HTERT RPE-1 (cell line): ENCODE measurements around the gene SNRPA.

Experiments
- in situ Hi-C: fragments of 300-500 bp; cut with MboI; formaldehyde crosslinking; loops from 4 replicates; pipeline ENCODE4 v1.14.3; 2020; ENCODE audit warnings: low sequenced_read_pairs

SNRPA gene

DNA sequence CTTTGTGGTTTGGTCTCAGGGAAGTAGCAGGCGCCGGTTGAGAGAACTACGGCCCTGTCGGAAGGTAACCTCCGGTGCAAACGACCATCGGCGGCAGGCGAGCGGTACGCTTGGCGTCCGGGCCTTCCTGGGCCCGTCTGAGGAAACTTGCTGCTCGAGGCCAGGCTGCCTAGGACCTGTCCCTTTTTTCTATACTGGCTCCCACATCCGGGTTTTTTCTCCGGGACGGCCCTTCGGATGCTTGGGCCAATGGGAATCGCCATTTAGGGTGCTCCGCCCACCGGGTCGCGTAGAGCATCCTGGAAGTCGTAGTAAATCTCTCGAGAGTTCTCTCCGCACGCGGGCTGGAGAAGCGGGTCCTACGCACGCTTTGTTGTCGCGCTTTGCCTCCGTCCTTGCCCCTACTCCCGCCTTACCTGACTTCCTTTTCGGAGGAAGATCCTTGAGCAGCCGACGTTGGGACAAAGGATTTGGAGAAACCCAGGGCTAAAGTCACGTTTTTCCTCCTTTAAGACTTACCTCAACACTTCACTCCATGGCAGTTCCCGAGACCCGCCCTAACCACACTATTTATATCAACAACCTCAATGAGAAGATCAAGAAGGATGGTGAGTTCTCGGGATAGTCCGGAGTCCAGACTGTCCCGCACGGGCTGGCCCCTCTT is at the start of gene SNRPA:
SNRPA (plus strand) TSS at position 330 of the 664 bp plus-strand sequence; CDS start at position 536, 206 bp downstream.
- in situ Hi-C loops: no loop called here

- in situ Hi-C loops: no loop called here
Observed at GRCh38 chr19:40701758-40702157, 49.2 kb upstream of the SNRPA start.

- in situ Hi-C loops: no loop called here
Observed at GRCh38 chr19:40702337-40703012, 48.5 kb upstream of the SNRPA start.

DNA sequence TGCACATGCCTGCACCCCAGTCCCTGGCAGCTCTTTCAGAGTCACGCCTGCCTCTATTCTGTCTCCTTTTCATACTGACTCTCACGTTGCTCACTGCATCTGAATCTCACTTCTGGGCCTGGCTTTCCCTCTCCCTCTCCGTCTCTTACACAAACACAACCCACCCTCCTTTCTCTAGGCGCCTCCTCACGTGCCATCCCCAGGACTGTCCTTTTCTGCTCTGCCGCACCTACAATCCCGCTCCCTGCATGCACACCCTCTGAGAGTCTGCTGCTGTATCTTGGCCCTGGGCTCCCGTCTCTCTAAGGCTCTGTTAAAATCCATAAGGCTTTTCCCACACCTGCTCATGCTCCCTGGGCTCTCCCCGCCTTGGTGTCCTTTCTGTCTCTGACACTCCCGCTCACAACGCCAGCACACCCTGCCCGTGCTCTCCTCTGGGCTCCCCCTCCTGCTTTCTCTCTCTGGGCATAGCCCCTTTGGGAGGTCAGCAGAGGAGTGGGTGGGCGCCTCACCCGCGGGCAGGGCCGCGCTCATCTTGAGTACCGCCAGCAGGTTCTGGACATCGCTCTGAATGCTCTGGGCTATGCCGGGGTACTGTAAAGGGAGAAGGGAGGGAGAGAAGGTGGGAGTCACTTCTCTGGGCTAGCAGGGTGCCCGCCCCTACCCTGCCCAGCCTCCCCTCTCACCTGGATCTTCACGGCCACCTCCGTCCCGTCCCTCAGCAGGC is 47.8 kb upstream of the SNRPA start:
- in situ Hi-C loops: no loop called here

DNA sequence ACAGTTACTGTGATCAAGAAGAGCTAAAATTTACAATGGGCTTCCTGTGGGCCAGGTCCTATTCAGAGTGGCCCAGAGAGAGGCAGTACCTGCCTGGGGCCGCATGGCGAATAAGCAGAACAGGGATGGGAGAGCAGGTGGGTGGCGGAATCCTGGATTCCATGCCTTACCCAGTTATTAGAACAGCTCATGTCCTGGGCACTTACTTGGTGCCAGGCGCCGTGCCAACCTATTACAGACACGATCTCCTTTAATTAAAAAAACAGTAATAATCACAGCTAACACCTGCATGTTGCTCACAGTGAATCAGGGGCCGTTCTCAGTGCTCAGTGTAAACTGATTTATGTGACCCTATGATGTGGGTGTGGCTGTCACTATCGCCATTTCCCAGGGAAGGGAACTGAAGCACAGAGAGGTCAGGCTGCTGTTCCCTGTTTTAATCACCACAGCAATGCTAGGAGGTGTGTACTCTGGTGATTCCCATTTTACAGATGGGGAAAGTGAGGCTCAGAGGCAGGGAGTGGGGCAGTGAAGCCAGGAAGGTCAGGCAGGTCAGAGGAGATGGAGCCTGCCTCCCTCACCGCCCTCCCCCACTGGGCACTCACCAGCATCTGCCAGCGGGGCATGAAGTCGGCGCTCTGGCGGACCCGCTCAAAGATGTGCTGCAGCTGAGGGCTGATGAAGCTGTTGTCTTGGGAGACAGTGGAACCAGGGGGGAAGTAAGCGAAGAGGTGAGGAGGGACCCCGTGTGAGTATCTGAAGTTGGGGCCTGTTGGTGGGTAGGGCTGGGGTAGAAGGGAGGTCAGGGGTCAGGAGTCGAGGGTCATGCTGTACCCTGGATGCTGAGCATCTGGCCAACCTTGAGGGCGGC is 46.3 kb upstream of the SNRPA start:
- in situ Hi-C loops: no loop called here

GRCh38 chr19:40705362-40705651 is 45.7 kb upstream of the SNRPA start:
- in situ Hi-C loops: no loop called here

DNA sequence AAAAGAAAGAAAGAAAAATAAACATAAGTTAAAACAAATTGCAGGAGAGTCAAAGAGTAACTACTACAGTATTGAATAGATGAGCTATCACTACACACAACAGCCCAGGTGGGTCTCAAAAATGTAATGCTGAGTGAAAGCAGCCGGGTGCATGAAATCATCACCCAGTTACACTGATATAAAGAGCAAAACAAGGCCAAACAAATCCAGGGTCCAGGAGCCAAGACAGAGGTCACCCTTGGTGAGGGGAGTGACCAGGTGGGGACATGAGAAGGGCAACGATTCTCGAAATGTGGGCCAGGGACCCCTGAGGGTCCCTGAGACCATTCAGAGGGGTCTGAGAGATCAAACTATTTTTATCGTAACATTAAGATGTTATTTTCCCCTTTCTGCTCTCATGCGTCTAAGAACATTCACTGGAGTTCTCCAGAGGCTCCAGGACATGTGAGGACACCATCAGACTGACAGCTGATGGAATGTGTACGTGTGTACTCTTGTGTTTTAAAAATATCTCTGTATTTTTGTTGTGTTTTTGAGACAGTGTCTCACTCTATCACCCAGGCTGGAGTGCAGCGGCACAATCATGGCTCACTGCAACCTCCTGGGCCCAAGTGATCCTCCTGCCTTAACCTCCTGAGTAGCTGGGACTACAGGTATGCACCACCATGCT is 44.9 kb upstream of the SNRPA start:
- in situ Hi-C loops: no loop called here

- in situ Hi-C loops: no loop called here
Observed at GRCh38 chr19:40707615-40708014, 43.4 kb upstream of the SNRPA start.

DNA sequence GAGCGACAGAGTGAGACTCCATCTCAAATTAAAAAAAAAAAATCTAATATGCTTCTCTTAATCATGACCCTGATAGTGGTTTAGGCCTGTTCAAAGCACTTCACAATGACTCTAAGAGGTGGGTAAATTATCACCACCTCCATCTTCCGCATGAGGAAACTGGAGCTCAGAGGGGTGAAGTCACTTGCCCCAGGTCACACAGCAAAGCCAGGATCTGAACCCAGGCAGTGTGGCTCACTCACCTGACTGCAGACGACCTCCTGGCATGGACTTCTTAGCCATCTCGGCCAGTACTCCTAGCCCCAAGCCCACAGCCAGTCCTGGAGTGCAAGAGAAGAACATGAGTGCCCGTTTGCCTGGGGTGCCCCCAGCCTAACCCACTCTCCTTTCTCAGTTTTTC is 41.2 kb upstream of the SNRPA start:
- in situ Hi-C loops: no loop called here

GRCh38 chr19:40713939-40714338 is 37.1 kb upstream of the SNRPA start:
- in situ Hi-C loops: no loop called here

DNA sequence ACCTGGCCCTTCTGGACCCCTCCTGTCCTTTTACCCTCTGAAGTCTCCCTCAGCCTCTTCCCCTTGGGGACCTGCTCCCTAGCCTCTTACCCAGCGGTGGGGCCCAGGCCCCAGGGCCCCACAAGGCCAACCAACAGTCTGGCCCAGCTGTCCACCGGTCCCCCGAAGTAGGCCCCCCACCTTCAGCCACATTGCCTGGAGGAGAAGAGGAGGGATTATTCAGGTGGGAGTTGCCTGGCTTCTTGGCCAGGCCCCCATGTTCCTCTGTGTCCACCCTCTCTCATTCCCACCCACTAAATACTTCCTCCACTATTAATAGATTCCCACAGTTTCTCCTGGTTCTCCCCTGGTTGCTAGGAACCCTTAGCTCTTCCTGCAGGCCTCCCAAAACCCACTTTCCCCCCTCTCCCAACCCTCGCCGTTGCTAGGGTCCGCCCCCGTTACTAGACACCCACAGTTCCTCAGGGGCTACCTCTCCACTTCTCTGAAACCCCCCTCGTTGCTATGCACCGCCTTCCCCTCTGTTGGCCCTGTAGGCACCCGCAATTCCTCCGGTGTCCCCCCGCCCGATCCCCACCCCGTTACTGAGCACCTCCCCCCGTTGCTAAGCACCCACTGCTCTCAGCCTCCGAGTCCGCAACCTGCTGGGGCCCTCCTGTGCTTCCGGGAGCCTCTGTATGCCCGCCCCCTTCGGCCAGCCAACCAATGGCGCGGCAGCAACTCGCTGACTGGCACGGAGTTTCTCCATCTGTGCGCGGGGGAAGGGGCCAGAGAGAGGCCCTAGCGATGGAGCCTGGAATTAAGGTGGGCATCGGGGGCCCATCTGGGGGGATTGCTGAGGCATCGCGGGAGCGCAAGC is 36.3 kb upstream of the SNRPA start:
- in situ Hi-C loops: no loop called here

DNA sequence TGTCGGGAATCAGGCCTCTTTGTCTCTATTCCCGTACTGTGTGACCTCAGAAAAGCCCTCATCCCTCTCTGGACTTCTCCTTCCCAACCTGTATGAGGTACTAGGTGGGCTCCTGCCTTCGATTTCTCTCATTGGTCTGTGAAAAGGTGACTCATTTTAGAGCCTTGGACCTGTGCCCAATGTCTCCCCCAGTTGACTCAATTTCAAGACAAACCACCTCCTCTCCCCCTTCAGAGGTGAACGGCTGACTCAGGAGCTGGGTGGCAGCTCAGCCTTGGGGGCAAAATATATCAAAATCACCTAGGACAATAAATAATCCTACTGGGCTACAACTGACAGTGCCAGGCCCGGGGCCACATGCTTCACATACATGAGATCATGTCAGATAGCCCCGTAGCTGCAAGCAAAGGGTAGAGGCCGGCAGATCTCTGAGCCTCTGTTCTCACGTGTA is 34.9 kb upstream of the SNRPA start:
- in situ Hi-C loops: no loop called here

DNA sequence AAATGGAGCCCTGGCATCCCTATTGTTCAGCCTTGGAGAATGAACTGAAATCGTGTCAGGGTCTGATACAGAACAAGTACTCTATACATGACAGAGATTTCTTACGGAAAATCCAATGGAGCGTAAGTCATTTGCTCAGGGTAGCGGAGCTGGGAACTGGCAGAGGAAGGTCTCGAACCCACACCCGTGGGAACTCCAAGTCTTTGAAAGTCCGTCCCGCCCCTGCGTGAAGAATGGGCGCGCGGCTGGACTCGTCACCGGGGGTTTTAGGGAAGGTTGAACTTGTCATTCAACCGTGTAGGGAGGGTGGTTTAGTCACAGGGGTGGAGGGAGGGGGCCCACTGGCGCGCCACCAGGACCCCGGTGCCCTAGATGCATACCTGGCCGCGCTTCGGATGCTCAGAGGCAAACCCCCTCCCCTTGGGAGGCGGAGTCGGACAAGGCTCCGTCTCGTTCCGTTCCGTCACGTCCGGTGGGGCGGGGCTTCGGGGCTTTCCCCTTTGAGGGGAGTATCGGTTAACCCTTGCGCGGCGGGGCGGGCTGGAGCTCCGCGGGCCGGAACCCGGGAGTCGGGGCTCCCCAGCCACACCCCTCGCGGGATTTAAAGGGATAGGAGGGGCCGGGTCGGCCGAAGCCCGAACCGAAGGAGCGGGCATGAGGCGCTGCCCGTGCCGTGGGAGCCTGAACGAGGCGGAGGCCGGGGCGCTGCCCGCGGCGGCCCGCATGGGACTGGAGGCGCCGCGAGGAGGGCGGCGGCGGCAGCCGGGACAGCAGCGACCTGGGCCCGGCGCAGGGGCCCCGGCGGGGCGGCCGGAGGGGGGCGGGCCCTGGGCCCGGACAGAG is 34.3 kb upstream of the SNRPA start, which contains the start of the genes COQ8B and ITPKC:
COQ8B (minus strand) TSS at position 405 of the 843 bp plus-strand sequence. CDS start 2,254 bp downstream, outside the sequence.
ITPKC (plus strand) TSS at position 631 of the 843 bp plus-strand sequence; CDS start at position 655, 24 bp downstream.
- in situ Hi-C loops: no loop called here

GRCh38 chr19:40717325-40717879 is 33.6 kb upstream of the SNRPA start:
- in situ Hi-C loops: no loop called here

- in situ Hi-C loops: no loop called here
Observed at GRCh38 chr19:40717880-40718773, 32.9 kb upstream of the SNRPA start.

DNA sequence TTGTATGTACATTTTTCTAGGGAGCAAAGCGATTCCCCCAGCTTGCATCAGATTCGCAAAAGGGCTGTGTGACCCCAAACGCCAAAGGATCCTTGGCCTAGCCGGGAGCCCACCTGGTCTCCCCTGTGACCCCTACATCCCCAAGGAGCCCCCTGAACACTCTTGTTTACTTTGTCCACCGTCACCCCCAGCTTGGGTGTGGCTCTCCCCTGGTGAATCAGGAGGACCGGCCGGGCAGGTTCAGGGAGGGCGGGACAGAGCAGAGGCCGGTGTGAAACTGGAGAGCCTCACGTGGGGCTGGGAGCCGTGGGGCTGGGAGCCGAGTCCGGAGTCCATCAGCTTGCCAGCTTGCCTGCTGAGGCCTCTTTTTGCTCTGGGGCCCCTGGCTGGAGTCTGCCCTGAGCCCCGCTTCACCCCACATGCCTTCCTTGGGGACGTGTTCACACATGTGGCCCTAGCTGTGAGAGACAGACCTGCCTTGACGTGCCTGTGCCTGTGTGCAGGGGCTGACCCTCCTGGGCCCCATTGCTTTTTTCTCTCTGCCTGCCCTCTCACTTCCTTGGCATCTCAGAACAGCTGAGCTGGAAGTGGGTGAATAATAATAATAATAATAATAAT is 32.1 kb upstream of the SNRPA start:
- in situ Hi-C loops: no loop called here

- in situ Hi-C loops: no loop called here
Observed at GRCh38 chr19:40719414-40719894, 31.5 kb upstream of the SNRPA start.
